GM18519 (cell line): ENCODE data around the gene CKLF.

Experiments
- ATAC-seq: cut with Tn5 transposase; IDR thresholded peaks from one replicate; pipeline ENCODE4 v1.9.1; 2021; ENCODE audit warnings: mild to moderate bottlenecking, moderate library complexity; ENCODE audit not compliant: unreplicated experiment, low FRiP score

CKLF gene

DNA sequence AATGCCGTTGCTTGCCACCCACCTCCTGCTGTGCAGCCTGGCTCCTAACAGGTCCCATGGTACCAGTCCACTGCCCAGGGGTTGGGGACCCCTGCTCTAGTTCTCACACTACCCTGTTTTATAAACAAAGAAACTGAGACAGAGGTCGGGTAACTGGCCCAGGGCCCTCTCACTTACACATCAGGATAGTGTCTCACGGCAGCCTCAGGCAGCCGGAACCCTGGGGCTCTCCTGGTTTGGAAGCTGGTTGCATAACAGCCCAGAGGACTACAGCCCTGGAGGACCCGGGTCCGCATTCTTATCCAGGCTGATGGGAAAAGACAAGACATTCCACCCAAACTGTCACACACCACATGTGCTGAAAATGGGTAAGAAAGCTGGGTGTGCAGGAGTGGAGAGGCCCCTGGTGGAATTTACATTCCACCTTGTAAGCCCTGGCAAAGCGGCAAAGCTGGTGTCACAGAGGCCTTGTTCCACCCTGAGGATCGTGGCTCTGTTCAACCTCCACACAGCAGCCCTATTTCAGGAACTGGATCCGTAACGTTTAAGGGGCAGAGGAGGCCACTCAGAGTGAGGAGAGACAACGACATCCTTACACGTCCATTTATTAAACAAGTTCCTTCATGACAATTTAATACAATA is 61.9 kb downstream of the CKLF start:
- no peak for ATAC-seq
